ENCODE results near the gene FGD2.

The FGD2 gene

GRCh38 chr6:37033819-37034795, 28.7 kb downstream of the FGD2 start:
- TF ChIP-seq EZH2phosphoT487 (conservative IDR thresholded peaks at IDR 0.05; ENCODE audit: low read length) (no peak), CTCF (IDR thresholded peaks at IDR 0.05; ENCODE audit: insufficient read depth, low read length, poor library complexity, severe bottlenecking) (no peak)
- H3K9me3 ChIP-seq (ENCODE audit: insufficient read depth, low read length): peaks cover 7% of the 10 kb centered on the region
- no peaks in the 10 kb centered on the region for H3F3A ChIP-seq (ENCODE audit: insufficient read depth)
- H4K20me1 ChIP-seq (ENCODE audit: low read depth, low read length): no peaks in the 10 kb centered on the region
- no peak overlapping the region for H2AFZ ChIP-seq (ENCODE audit: low read depth, low read length, severe bottlenecking)
- H3K27me3 ChIP-seq (ENCODE audit: low read length): no peaks in the 10 kb centered on the region
- no peak overlapping the region for H3K9ac ChIP-seq (ENCODE audit: low read length)
- H3K27ac ChIP-seq (ENCODE audit: low read depth, low read length): no peak overlapping the region
- peaks cover 10% of the 10 kb centered on the region for H3K36me3 ChIP-seq (ENCODE audit: low read length)
- no peak overlapping the region for H3K4me3 ChIP-seq (ENCODE audit: insufficient read depth, low read length, poor library complexity, severe bottlenecking)
- no peaks in the 10 kb centered on the region for H3K9me2 ChIP-seq (replicated peaks; ENCODE audit: insufficient read depth, low read length)
- no peaks in the 10 kb centered on the region for H3K79me2 ChIP-seq (ENCODE audit: insufficient read depth, low read length)
- no peak overlapping the region for H3K4me2 ChIP-seq (ENCODE audit: low read depth, low read length, poor library complexity, severe bottlenecking)

- Histone ChIP-seq H3K9me2 (replicated peaks; ENCODE audit: insufficient read depth, low read length) (no peaks in the 10 kb centered on the region), H3K27ac (ENCODE audit: low read depth, low read length) (no peak overlapping the region), H4K20me1 (ENCODE audit: low read depth, low read length) (no peaks in the 10 kb centered on the region), H3K4me3 (ENCODE audit: insufficient read depth, low read length, poor library complexity, severe bottlenecking) (no peak overlapping the region), H3F3A (ENCODE audit: insufficient read depth) (no peaks in the 10 kb centered on the region), H3K4me2 (ENCODE audit: low read depth, low read length, poor library complexity, severe bottlenecking) (no peak overlapping the region), H3K79me2 (ENCODE audit: insufficient read depth, low read length) (no peaks in the 10 kb centered on the region), H3K9me3 (ENCODE audit: insufficient read depth, low read length) (no peaks in the 10 kb centered on the region), H2AFZ (ENCODE audit: low read depth, low read length, severe bottlenecking) (no peak overlapping the region), H3K9ac (ENCODE audit: low read length) (no peak overlapping the region), H3K27me3 (ENCODE audit: low read length) (no peaks in the 10 kb centered on the region), H3K36me3 (ENCODE audit: low read length) (no peaks in the 10 kb centered on the region)
- TF ChIP-seq EZH2phosphoT487 (conservative IDR thresholded peaks at IDR 0.05; ENCODE audit: low read length): no peak
- TF ChIP-seq CTCF (IDR thresholded peaks at IDR 0.05; ENCODE audit: insufficient read depth, low read length, poor library complexity, severe bottlenecking): no peak
Observed at GRCh38 chr6:37036146-37036545, 30.7 kb downstream of the FGD2 start.

DNA sequence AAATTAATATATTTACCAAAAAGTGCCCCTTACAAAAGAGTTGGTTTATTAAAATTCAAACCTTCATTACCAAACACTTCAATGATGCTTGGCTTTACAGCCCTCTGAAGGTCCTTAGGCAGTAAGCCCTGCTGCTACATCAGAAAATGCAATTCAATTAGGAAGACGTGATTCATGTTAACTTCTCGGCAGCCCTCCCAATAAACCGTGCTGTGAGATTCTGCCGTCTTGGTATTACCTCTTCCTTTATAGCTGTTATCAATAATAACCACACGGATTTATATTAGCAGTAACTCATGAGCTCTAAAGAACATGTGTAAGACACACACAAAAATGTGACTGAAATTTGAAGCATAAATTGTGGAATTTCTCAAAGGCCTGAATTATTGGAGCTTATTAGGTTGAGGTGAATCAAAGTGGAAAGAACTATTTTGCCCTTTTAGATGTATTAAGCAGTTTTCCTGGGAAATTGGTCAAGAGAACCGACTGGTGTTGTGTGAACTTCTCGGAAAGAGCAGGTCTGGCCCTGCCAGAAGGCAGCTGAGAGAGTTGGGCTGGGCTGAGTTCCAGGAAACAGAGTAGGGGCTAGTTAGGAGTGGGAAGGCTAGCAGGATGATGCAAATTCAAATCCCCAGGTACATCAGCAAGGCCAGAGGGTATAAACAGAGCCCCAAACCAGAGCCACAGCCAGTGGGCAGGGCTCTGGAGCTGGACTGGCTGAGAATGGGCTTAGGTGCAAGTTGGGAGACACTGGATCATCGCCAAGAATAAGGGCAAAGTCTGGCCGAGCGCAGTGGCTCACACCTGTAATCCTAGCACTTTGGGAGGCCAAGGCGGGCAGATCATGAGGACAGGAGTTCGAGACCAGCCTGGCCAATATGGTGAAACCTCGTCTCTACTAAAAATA, 33.1 kb downstream of the FGD2 start:
- Histone ChIP-seq H2AFZ (ENCODE audit: low read depth, low read length, severe bottlenecking) (no peak overlapping the region), H3K9me2 (replicated peaks; ENCODE audit: insufficient read depth, low read length) (no peaks in the 10 kb centered on the region), H3K27me3 (ENCODE audit: low read length) (no peaks in the 10 kb centered on the region), H3K4me2 (ENCODE audit: low read depth, low read length, poor library complexity, severe bottlenecking) (no peak overlapping the region), H3F3A (ENCODE audit: insufficient read depth) (no peaks in the 10 kb centered on the region), H3K9me3 (ENCODE audit: insufficient read depth, low read length) (no peaks in the 10 kb centered on the region), H3K79me2 (ENCODE audit: insufficient read depth, low read length) (no peaks in the 10 kb centered on the region), H3K9ac (ENCODE audit: low read length) (no peak overlapping the region), H3K36me3 (ENCODE audit: low read length) (no peaks in the 10 kb centered on the region), H4K20me1 (ENCODE audit: low read depth, low read length) (no peaks in the 10 kb centered on the region), H3K4me3 (ENCODE audit: insufficient read depth, low read length, poor library complexity, severe bottlenecking) (no peak overlapping the region), H3K27ac (ENCODE audit: low read depth, low read length) (no peak overlapping the region)
- TF ChIP-seq EZH2phosphoT487 (conservative IDR thresholded peaks at IDR 0.05; ENCODE audit: low read length) (no peak), CTCF (IDR thresholded peaks at IDR 0.05; ENCODE audit: insufficient read depth, low read length, poor library complexity, severe bottlenecking) (no peak)
